ENCODE data around the gene MYO9B.

Gene MYO9B

GRCh38 chr19:17211547-17212446 is 136.2 kb downstream of the MYO9B start:
- DNase-seq, result no peak
- Histone ChIP-seq H3K4me2 (ENCODE audit: low read length) (no peak overlapping the region), H3K18ac (ENCODE audit: low read length) (no peak overlapping the region), H3K4me3 (ENCODE audit: low read depth, low read length) (no peak overlapping the region), H3K79me1 (ENCODE audit: low read length) (peaks cover 13% of the 10 kb centered on the region), H3K9me3 (ENCODE audit: insufficient read depth, low read depth, low read length) (peaks cover 3% of the 10 kb centered on the region), H2BK12ac (ENCODE audit: low read length) (no peak overlapping the region), H2AFZ (ENCODE audit: insufficient read depth, low read length, poor library complexity) (no peak overlapping the region), H3K27ac (ENCODE audit: low read depth, low read length) (no peak overlapping the region), H3K79me2 (ENCODE audit: control insufficient read depth, insufficient read depth, low read length, poor library complexity) (peaks cover 6% of the 10 kb centered on the region), H3K27me3 (ENCODE audit: insufficient read depth, low read length) (no peaks in the 10 kb centered on the region), H2AK5ac (ENCODE audit: low read length) (no peak overlapping the region), H4K8ac (ENCODE audit: low read depth, low read length) (no peak overlapping the region), H2BK120ac (ENCODE audit: insufficient read depth, low read length, poor library complexity) (no peak overlapping the region), H2BK5ac (ENCODE audit: low read depth, low read length, poor library complexity) (no peak overlapping the region), H3K14ac (ENCODE audit: low read length) (no peak overlapping the region), H3K4me1 (ENCODE audit: control insufficient read depth in 1 of 2, insufficient read depth in 2 of 2, low read length in 2 of 2) (peaks cover 12 to 13% of the 10 kb centered on the region in 2 experiments), H4K12ac (ENCODE audit: low read depth, low read length) (no peak overlapping the region), H3K9ac (ENCODE audit: low read length) (no peak overlapping the region), H3K4ac (ENCODE audit: low read depth, low read length) (no peak overlapping the region), H3K36me3 (ENCODE audit: control insufficient read depth in 1 of 2, insufficient read depth in 2 of 2, low read length in 2 of 2) (peaks cover 59 to 60% of the 10 kb centered on the region in 2 experiments), H4K91ac (ENCODE audit: low read depth, low read length) (no peak overlapping the region), H3K23ac (ENCODE audit: low read length) (no peak overlapping the region)
- no CpG with 5 or more reads among the region's 58 CpGs for WGBS (ENCODE audit: extremely low coverage, insufficient coverage, insufficient read length)

GRCh38 chr19:17213334-17213733 is 137.8 kb downstream of the MYO9B start:
- no peak overlapping the region for H4K12ac ChIP-seq (ENCODE audit: low read depth, low read length)
- H3K14ac ChIP-seq (ENCODE audit: low read length), result no peak overlapping the region
- H3K4me1 ChIP-seq (ENCODE audit: control insufficient read depth in 1 of 2, insufficient read depth in 2 of 2, low read length in 2 of 2), result peaks cover 12 to 13% of the 10 kb centered on the region in 2 experiments
- no peak overlapping the region for H2AFZ ChIP-seq (ENCODE audit: insufficient read depth, low read length, poor library complexity)
- peaks cover 66 to 67% of the 10 kb centered on the region in 2 experiments for H3K36me3 ChIP-seq (ENCODE audit: control insufficient read depth in 1 of 2, insufficient read depth in 2 of 2, low read length in 2 of 2)
- no peaks in the 10 kb centered on the region for H3K27me3 ChIP-seq (ENCODE audit: insufficient read depth, low read length)
- DNase-seq, result no peak
- H2BK5ac ChIP-seq (ENCODE audit: low read depth, low read length, poor library complexity), result no peak overlapping the region
- peaks cover 13% of the 10 kb centered on the region for H3K79me1 ChIP-seq (ENCODE audit: low read length)
- H2BK12ac ChIP-seq (ENCODE audit: low read length), result no peak overlapping the region
- peaks cover 5% of the 10 kb centered on the region for H3K9me3 ChIP-seq (ENCODE audit: insufficient read depth, low read depth, low read length)
- H3K4ac ChIP-seq (ENCODE audit: low read depth, low read length), result no peak overlapping the region
- H3K27ac ChIP-seq (ENCODE audit: low read depth, low read length), result no peak overlapping the region
- H3K9ac ChIP-seq (ENCODE audit: low read length), result no peak overlapping the region
- no CpG with 5 or more reads among the region's 5 CpGs for WGBS (ENCODE audit: extremely low coverage, insufficient coverage, insufficient read length)
- H4K8ac ChIP-seq (ENCODE audit: low read depth, low read length), result no peak overlapping the region
- no peak overlapping the region for H3K23ac ChIP-seq (ENCODE audit: low read length)
- no peak overlapping the region for H3K4me3 ChIP-seq (ENCODE audit: low read depth, low read length)
- H3K4me2 ChIP-seq (ENCODE audit: low read length), result no peak overlapping the region
- no peak overlapping the region for H2AK5ac ChIP-seq (ENCODE audit: low read length)
- peaks cover 6% of the 10 kb centered on the region for H3K79me2 ChIP-seq (ENCODE audit: control insufficient read depth, insufficient read depth, low read length, poor library complexity)
- H2BK120ac ChIP-seq (ENCODE audit: insufficient read depth, low read length, poor library complexity), result no peak overlapping the region
- no peak overlapping the region for H3K18ac ChIP-seq (ENCODE audit: low read length)
- H4K91ac ChIP-seq (ENCODE audit: low read depth, low read length), result no peak overlapping the region

- Histone ChIP-seq H3K27ac (ENCODE audit: low read depth, low read length) (peak overlapping the region; percentile 84), H3K18ac (ENCODE audit: low read length) (no peak overlapping the region), H2BK5ac (ENCODE audit: low read depth, low read length, poor library complexity) (peak overlapping the region; percentile 38), H3K4me1 (ENCODE audit: control insufficient read depth in 1 of 2, insufficient read depth in 2 of 2, low read length in 2 of 2) (peaks cover 12 to 13% of the 10 kb centered on the region in 2 experiments), H3K4me2 (ENCODE audit: low read length) (peak overlapping the region; percentile 71), H4K12ac (ENCODE audit: low read depth, low read length) (peak overlapping the region; percentile 96), H3K9ac (ENCODE audit: low read length) (peak overlapping the region; percentile 34), H3K14ac (ENCODE audit: low read length) (peak overlapping the region; percentile 75), H3K4ac (ENCODE audit: low read depth, low read length) (peak overlapping the region; percentile 61), H2BK120ac (ENCODE audit: insufficient read depth, low read length, poor library complexity) (peak overlapping the region; percentile 61), H3K9me3 (ENCODE audit: insufficient read depth, low read depth, low read length) (peaks cover 5% of the 10 kb centered on the region), H2AK5ac (ENCODE audit: low read length) (peak overlapping the region; percentile 85), H2BK12ac (ENCODE audit: low read length) (peak overlapping the region; percentile 59), H4K8ac (ENCODE audit: low read depth, low read length) (peak overlapping the region; percentile 92), H3K36me3 (ENCODE audit: control insufficient read depth in 1 of 2, insufficient read depth in 2 of 2, low read length in 2 of 2) (peaks cover 61% of the 10 kb centered on the region in 2 experiments), H3K23ac (ENCODE audit: low read length) (no peak overlapping the region), H2AFZ (ENCODE audit: insufficient read depth, low read length, poor library complexity) (peak overlapping the region; percentile 33), H3K4me3 (ENCODE audit: low read depth, low read length) (peak overlapping the region; percentile 78), H3K79me2 (ENCODE audit: control insufficient read depth, insufficient read depth, low read length, poor library complexity) (peaks cover 6% of the 10 kb centered on the region), H4K91ac (ENCODE audit: low read depth, low read length) (peak overlapping the region; percentile 94), H3K27me3 (ENCODE audit: insufficient read depth, low read length) (no peaks in the 10 kb centered on the region), H3K79me1 (ENCODE audit: low read length) (peaks cover 13% of the 10 kb centered on the region)
- no CpG with 5 or more reads among the region's 16 CpGs for WGBS (ENCODE audit: extremely low coverage, insufficient coverage, insufficient read length)
- peak in 1 of 2 donors; percentile 21 for DNase-seq
Measured at GRCh38 chr19:17214508-17215126, 139.0 kb downstream of the MYO9B start.

GRCh38 chr19:17215127-17215971 is 139.8 kb downstream of the MYO9B start, which contains the start of gene USE1:
Gene USE1 (plus strand): TSS chr19:17215357. CDS start chr19:17215406, 49 bp downstream.
- peak within 1 kb of the TSS; percentile 73 for H3K4ac ChIP-seq (ENCODE audit: low read depth, low read length)
- DNase-seq, result peak; percentile 91 to 96
- H4K91ac ChIP-seq (ENCODE audit: low read depth, low read length), result peak within 1 kb of the TSS; percentile 98
- peak within 1 kb of the TSS; percentile 85 for H3K9ac ChIP-seq (ENCODE audit: low read length)
- peak within 1 kb of the TSS; percentile 99 for H4K8ac ChIP-seq (ENCODE audit: low read depth, low read length)
- peak within 1 kb of the TSS; percentile 71 for H3K4me2 ChIP-seq (ENCODE audit: low read length)
- peak within 1 kb of the TSS; percentile 85 for H2AK5ac ChIP-seq (ENCODE audit: low read length)
- H3K79me2 ChIP-seq (ENCODE audit: control insufficient read depth, insufficient read depth, low read length, poor library complexity), result peaks cover 6% of the 10 kb centered on the region
- peaks cover 5% of the 10 kb centered on the region for H3K9me3 ChIP-seq (ENCODE audit: insufficient read depth, low read depth, low read length)
- H3K4me3 ChIP-seq (ENCODE audit: low read depth, low read length), result peak within 1 kb of the TSS; percentile 78
- peak within 1 kb of the TSS; percentile 94 for H2BK5ac ChIP-seq (ENCODE audit: low read depth, low read length, poor library complexity)
- peak within 1 kb of the TSS; percentile 87 for H2AFZ ChIP-seq (ENCODE audit: insufficient read depth, low read length, poor library complexity)
- peak within 1 kb of the TSS; percentile 59 for H2BK12ac ChIP-seq (ENCODE audit: low read length)
- peaks cover 14% of the 10 kb centered on the region for H3K79me1 ChIP-seq (ENCODE audit: low read length)
- H2BK120ac ChIP-seq (ENCODE audit: insufficient read depth, low read length, poor library complexity), result peak within 1 kb of the TSS; percentile 87
- peak within 1 kb of the TSS; percentile 97 for H3K18ac ChIP-seq (ENCODE audit: low read length)
- WGBS (ENCODE audit: extremely low coverage, insufficient coverage, insufficient read length), result no CpG with 5 or more reads among the region's 56 CpGs
- peak within 1 kb of the TSS; percentile 95 for H3K14ac ChIP-seq (ENCODE audit: low read length)
- no peaks in the 10 kb centered on the region for H3K27me3 ChIP-seq (ENCODE audit: insufficient read depth, low read length)
- peaks cover 53 to 56% of the 10 kb centered on the region in 2 experiments for H3K36me3 ChIP-seq (ENCODE audit: control insufficient read depth in 1 of 2, insufficient read depth in 2 of 2, low read length in 2 of 2)
- peaks cover 14 to 15% of the 10 kb centered on the region in 2 experiments for H3K4me1 ChIP-seq (ENCODE audit: control insufficient read depth in 1 of 2, insufficient read depth in 2 of 2, low read length in 2 of 2)
- no peak within 1 kb of the TSS for H3K23ac ChIP-seq (ENCODE audit: low read length)
- H3K27ac ChIP-seq (ENCODE audit: low read depth, low read length), result peak within 1 kb of the TSS; percentile 84
- H4K12ac ChIP-seq (ENCODE audit: low read depth, low read length), result peak within 1 kb of the TSS; percentile 98

Data from trophoblast cell (in vitro differentiated cells and primary cell).